GM23338 (cell line): ENCODE data around the gene SLC13A5. TPM values are rescaled to one million over a fixed set of nuclear protein-coding genes. Genes with fewer than 3 reads are reported as not detected.

ENCODE experiments used
- ATAC-seq: fragments of 200-7000 bp; cut with Tn5 transposase; 3 replicates; pipeline ENCODE4 v1.9.1; 2020
- DNase-seq: peaks from one replicate; pipeline ENCODE4 v3.0.0-alpha.2; 2015; ENCODE audit warnings: low spot score
- H2AFZ ChIP-seq: fragments of 200-600 bp; sonication (generic); 2 replicates; pipeline ENCODE4 v1.8.0; 2016; ENCODE audit warnings: antibody characterized with exemption, mild to moderate bottlenecking, moderate library complexity
- H3F3A ChIP-seq: fragments of 200-600 bp; sonication (generic); replicated peaks from 2 replicates; pipeline ENCODE4 v1.8.0; 2017; ENCODE audit warnings: antibody characterized with exemption, mixed run types, low read depth
- H3K27ac ChIP-seq: fragments of 200-600 bp; sonication (generic); 2 replicates; pipeline ENCODE4 v1.6.1; 2016; ENCODE audit warnings: low read depth
- H3K27me3 ChIP-seq: fragments of 200-600 bp; sonication (generic); 2 replicates; pipeline ENCODE4 v1.8.0; 2016; ENCODE audit warnings: mild to moderate bottlenecking, mixed run types, moderate library complexity; ENCODE audit not compliant: insufficient read depth
- H3K36me3 ChIP-seq: fragments of 200-600 bp; sonication (generic); 2 replicates; pipeline ENCODE4 v1.8.0; 2016; ENCODE audit warnings: mild to moderate bottlenecking; ENCODE audit not compliant: insufficient read depth
- H3K4me1 ChIP-seq: fragments of 200-600 bp; sonication (generic); 2 replicates; pipeline ENCODE4 v1.8.0; 2016; ENCODE audit warnings: mild to moderate bottlenecking, moderate library complexity; ENCODE audit not compliant: insufficient read depth
- H3K4me2 ChIP-seq: fragments of 200-600 bp; sonication (generic); 2 replicates; pipeline ENCODE4 v1.7.1; 2017; ENCODE audit warnings: mixed run types
- H3K4me3 ChIP-seq: fragments of 200-600 bp; sonication (generic); 2 replicates; pipeline ENCODE4 v1.6.1; 2016; ENCODE audit warnings: mixed run types
- H3K79me2 ChIP-seq: fragments of 200-600 bp; sonication (generic); replicated peaks from 2 replicates; pipeline ENCODE4 v1.8.0; 2017; ENCODE audit warnings: mild to moderate bottlenecking; ENCODE audit not compliant: insufficient read depth
- H3K9me2 ChIP-seq: fragments of 200-600 bp; sonication (generic); 2 replicates; pipeline ENCODE4 v1.8.0; 2017; ENCODE audit not compliant: insufficient read depth
- H4K20me1 ChIP-seq: fragments of 200-600 bp; sonication (generic); replicated peaks from 2 replicates; pipeline ENCODE4 v1.8.0; 2017; ENCODE audit warnings: mild to moderate bottlenecking; ENCODE audit not compliant: insufficient read depth
- H3K27ac Mint-ChIP-seq: 2 replicates; pipeline ENCODE4 v1.8.0; 2020; ENCODE audit warnings: inconsistent platforms, mild to moderate bottlenecking, moderate library complexity, mixed read lengths
- H3K27me3 Mint-ChIP-seq: 3 replicates; pipeline ENCODE4 v1.8.0; 2022; ENCODE audit warnings: low read depth, mild to moderate bottlenecking, moderate library complexity, mixed read lengths, inconsistent platforms; ENCODE audit not compliant: insufficient read depth, poor library complexity
- H3K36me3 Mint-ChIP-seq: 3 replicates; pipeline ENCODE4 v1.8.0; 2021; ENCODE audit warnings: low read depth, mild to moderate bottlenecking, inconsistent platforms, moderate library complexity, mixed read lengths
- H3K4me1 Mint-ChIP-seq: 3 replicates; pipeline ENCODE4 v1.8.0; 2020; ENCODE audit warnings: mild to moderate bottlenecking, inconsistent platforms, mixed read lengths
- H3K4me3 Mint-ChIP-seq: 3 replicates; pipeline ENCODE4 v1.8.0; 2021; ENCODE audit warnings: moderate library complexity, mild to moderate bottlenecking, inconsistent platforms, mixed read lengths
- H3K9me3 Mint-ChIP-seq: 3 replicates; pipeline ENCODE4 v1.8.0; 2020; ENCODE audit warnings: moderate library complexity, mild to moderate bottlenecking, inconsistent platforms, mixed read lengths
- EZH2 ChIP-seq: fragments of 200-600 bp; sonication (generic); IDR thresholded peaks from one replicate; pipeline ENCODE4 v1.8.0; 2017; ENCODE audit warnings: antibody characterized with exemption, mild to moderate bottlenecking, low read depth; ENCODE audit not compliant: unreplicated experiment
- EZH2phosphoT487 ChIP-seq: fragments of 200-600 bp; sonication (generic); IDR thresholded peaks from one replicate; pipeline ENCODE4 v1.8.1; 2018; ENCODE audit warnings: antibody characterized with exemption; ENCODE audit not compliant: unreplicated experiment
- JUNB ChIP-seq: IDR thresholded peaks from one replicate; pipeline ENCODE4 v1.6.1; 2016; ENCODE audit warnings: antibody characterized with exemption; ENCODE audit not compliant: unreplicated experiment
- NANOG ChIP-seq: IDR thresholded peaks from 2 replicates; pipeline ENCODE4 v1.6.1; 2016; ENCODE audit warnings: antibody characterized with exemption, borderline replicate concordance
- POLR2AphosphoS5 ChIP-seq: IDR thresholded peaks from 2 replicates; pipeline ENCODE4 v1.6.1; 2016; ENCODE audit warnings: antibody characterized with exemption, low read depth
- STAT1 ChIP-seq: IDR thresholded peaks from one replicate; pipeline ENCODE4 v1.6.1; 2016; ENCODE audit warnings: antibody characterized with exemption; ENCODE audit not compliant: unreplicated experiment
- ZNF114 ChIP-seq: fragments of 250-450 bp; sonication (Bioruptor Pico); IDR thresholded peaks from 2 replicates; pipeline ENCODE4 v1.5.0; 2020; ENCODE audit warnings: mild to moderate bottlenecking, moderate library complexity
- ZNF331 ChIP-seq: fragments of 250-450 bp; sonication (Bioruptor Pico); IDR thresholded peaks from 2 replicates; pipeline ENCODE4 v1.5.0; 2020; ENCODE audit warnings: low read depth, mild to moderate bottlenecking, moderate library complexity
- polyA plus RNA-seq: library from polyadenylated mRNA; unstranded; fragments of >200 nt; fragmentation: Nextera tagmentation; extraction: Ambion mirVana; gene quantifications from 2 replicates; pipeline ENCODE4 v1.2.1, GENCODE V29; 2016
- total RNA-seq: library from RNA; depleted of rRNA; stranded (reverse); fragments of >200 nt; shearing (Covaris generic); gene quantifications from 2 replicates; pipeline ENCODE4 v1.2.3, GENCODE V29; 2014
- TF ChIP-seq, protein P1 (sequence below): IDR thresholded peaks from one replicate; pipeline ENCODE4 v1.6.1; 2018; ENCODE audit warnings: antibody characterized with exemption; ENCODE audit not compliant: unreplicated experiment
- TF ChIP-seq, protein P2 (sequence below), 2 experiments: fragments of 200-600 bp in 1 of 2; sonication (generic) in 1 of 2; conservative IDR thresholded peaks; 2 replicates each; pipeline versions ENCODE4 v1.5.1 to v1.6.1; 2016 to 2017; ENCODE audit warnings: antibody characterized with exemption in 2 of 2, low read depth in 2 of 2, mild to moderate bottlenecking in 2 of 2, moderate library complexity in 1 of 2
- TF ChIP-seq, protein P3 (sequence below): IDR thresholded peaks from 2 replicates; pipeline ENCODE4 v1.6.1; 2016; ENCODE audit warnings: antibody characterized with exemption
- TF ChIP-seq, protein P4 (sequence below): fragments of 250-450 bp; sonication (Bioruptor Pico); IDR thresholded peaks from 2 replicates; pipeline ENCODE4 v1.5.0; 2020; ENCODE audit warnings: mild to moderate bottlenecking, moderate library complexity

Gene SLC13A5
- total and polyA plus RNA-seq, 2 experiments from 2014 or later = 1.2 to 2.3 TPM

DNA sequence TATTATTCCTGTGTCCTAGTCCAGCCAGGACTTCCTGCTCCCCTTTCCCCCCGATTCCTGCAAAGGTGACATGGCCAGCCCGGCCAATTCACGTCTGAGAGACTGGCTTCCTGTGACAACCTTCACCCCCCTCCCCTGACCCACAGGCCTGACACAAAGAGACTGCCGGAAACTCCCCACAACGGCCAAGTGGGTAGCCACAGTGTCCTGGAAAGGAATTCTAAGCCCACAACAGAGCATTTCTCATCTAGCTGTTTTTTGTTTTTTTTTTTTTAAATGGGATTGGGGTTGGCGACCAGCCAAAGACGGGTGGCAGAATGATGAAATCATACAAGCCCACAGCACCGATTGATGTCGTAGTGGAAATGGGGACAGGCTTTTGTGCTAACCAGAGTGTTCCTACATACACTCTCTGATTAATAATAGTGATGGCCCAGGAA lies 39.9 kb upstream of the SLC13A5 start:
- DNase-seq (peak; percentile 56), ATAC-seq (peak; percentile 65)
- Histone ChIP-seq H3K4me3 (no peak overlapping the region), H3K27me3 (no peaks in the 10 kb centered on the region), H3K9me2 (0 out of 2 replicates have a peak, but pooled peaks cover 6% of the 10 kb centered on the region), H3K27ac (peak overlapping the region; percentile 64; the same call in 1 of the 2 replicates), H3K4me2 (peak overlapping the region; percentile 56; the same call in 1 of the 2 replicates), H3K36me3 (no peaks in the 10 kb centered on the region), H3K79me2 (no peaks in the 10 kb centered on the region), H3F3A (no peaks in the 10 kb centered on the region), H4K20me1 (no peaks in the 10 kb centered on the region), H3K4me1 (peaks cover 18% of the 10 kb centered on the region), H2AFZ (peak overlapping the region; percentile 89; the same call in 1 of the 2 replicates)
- Mint-ChIP-seq H3K36me3 (no peaks in the 10 kb centered on the region), H3K4me1 (peaks cover 24% of the 10 kb centered on the region), H3K27me3 (peaks cover 12% of the 10 kb centered on the region), H3K27ac (peak overlapping the region; percentile 95), H3K4me3 (no peak overlapping the region; the same call in 2 of the 3 replicates), H3K9me3 (peaks cover 12% of the 10 kb centered on the region)
- no peak for TF ChIP-seq EZH2phosphoT487
- no peak for TF ChIP-seq EZH2
- TF ChIP-seq STAT1 = no peak
- TF ChIP-seq JUNB = no peak
- TF ChIP-seq, protein P1, sequence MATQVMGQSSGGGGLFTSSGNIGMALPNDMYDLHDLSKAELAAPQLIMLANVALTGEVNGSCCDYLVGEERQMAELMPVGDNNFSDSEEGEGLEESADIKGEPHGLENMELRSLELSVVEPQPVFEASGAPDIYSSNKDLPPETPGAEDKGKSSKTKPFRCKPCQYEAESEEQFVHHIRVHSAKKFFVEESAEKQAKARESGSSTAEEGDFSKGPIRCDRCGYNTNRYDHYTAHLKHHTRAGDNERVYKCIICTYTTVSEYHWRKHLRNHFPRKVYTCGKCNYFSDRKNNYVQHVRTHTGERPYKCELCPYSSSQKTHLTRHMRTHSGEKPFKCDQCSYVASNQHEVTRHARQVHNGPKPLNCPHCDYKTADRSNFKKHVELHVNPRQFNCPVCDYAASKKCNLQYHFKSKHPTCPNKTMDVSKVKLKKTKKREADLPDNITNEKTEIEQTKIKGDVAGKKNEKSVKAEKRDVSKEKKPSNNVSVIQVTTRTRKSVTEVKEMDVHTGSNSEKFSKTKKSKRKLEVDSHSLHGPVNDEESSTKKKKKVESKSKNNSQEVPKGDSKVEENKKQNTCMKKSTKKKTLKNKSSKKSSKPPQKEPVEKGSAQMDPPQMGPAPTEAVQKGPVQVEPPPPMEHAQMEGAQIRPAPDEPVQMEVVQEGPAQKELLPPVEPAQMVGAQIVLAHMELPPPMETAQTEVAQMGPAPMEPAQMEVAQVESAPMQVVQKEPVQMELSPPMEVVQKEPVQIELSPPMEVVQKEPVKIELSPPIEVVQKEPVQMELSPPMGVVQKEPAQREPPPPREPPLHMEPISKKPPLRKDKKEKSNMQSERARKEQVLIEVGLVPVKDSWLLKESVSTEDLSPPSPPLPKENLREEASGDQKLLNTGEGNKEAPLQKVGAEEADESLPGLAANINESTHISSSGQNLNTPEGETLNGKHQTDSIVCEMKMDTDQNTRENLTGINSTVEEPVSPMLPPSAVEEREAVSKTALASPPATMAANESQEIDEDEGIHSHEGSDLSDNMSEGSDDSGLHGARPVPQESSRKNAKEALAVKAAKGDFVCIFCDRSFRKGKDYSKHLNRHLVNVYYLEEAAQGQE = no peak
- TF ChIP-seq, protein P2, sequence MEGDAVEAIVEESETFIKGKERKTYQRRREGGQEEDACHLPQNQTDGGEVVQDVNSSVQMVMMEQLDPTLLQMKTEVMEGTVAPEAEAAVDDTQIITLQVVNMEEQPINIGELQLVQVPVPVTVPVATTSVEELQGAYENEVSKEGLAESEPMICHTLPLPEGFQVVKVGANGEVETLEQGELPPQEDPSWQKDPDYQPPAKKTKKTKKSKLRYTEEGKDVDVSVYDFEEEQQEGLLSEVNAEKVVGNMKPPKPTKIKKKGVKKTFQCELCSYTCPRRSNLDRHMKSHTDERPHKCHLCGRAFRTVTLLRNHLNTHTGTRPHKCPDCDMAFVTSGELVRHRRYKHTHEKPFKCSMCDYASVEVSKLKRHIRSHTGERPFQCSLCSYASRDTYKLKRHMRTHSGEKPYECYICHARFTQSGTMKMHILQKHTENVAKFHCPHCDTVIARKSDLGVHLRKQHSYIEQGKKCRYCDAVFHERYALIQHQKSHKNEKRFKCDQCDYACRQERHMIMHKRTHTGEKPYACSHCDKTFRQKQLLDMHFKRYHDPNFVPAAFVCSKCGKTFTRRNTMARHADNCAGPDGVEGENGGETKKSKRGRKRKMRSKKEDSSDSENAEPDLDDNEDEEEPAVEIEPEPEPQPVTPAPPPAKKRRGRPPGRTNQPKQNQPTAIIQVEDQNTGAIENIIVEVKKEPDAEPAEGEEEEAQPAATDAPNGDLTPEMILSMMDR (conservative IDR thresholded peaks at IDR 0.05; ENCODE audit: low read depth in 2 of 2) = no peak
- TF ChIP-seq, protein P3, sequence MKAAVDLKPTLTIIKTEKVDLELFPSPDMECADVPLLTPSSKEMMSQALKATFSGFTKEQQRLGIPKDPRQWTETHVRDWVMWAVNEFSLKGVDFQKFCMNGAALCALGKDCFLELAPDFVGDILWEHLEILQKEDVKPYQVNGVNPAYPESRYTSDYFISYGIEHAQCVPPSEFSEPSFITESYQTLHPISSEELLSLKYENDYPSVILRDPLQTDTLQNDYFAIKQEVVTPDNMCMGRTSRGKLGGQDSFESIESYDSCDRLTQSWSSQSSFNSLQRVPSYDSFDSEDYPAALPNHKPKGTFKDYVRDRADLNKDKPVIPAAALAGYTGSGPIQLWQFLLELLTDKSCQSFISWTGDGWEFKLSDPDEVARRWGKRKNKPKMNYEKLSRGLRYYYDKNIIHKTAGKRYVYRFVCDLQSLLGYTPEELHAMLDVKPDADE = no peak
- TF ChIP-seq POLR2AphosphoS5 = no peak
- TF ChIP-seq ZNF114 = no peak
- TF ChIP-seq NANOG = no peak
- TF ChIP-seq, protein P4, sequence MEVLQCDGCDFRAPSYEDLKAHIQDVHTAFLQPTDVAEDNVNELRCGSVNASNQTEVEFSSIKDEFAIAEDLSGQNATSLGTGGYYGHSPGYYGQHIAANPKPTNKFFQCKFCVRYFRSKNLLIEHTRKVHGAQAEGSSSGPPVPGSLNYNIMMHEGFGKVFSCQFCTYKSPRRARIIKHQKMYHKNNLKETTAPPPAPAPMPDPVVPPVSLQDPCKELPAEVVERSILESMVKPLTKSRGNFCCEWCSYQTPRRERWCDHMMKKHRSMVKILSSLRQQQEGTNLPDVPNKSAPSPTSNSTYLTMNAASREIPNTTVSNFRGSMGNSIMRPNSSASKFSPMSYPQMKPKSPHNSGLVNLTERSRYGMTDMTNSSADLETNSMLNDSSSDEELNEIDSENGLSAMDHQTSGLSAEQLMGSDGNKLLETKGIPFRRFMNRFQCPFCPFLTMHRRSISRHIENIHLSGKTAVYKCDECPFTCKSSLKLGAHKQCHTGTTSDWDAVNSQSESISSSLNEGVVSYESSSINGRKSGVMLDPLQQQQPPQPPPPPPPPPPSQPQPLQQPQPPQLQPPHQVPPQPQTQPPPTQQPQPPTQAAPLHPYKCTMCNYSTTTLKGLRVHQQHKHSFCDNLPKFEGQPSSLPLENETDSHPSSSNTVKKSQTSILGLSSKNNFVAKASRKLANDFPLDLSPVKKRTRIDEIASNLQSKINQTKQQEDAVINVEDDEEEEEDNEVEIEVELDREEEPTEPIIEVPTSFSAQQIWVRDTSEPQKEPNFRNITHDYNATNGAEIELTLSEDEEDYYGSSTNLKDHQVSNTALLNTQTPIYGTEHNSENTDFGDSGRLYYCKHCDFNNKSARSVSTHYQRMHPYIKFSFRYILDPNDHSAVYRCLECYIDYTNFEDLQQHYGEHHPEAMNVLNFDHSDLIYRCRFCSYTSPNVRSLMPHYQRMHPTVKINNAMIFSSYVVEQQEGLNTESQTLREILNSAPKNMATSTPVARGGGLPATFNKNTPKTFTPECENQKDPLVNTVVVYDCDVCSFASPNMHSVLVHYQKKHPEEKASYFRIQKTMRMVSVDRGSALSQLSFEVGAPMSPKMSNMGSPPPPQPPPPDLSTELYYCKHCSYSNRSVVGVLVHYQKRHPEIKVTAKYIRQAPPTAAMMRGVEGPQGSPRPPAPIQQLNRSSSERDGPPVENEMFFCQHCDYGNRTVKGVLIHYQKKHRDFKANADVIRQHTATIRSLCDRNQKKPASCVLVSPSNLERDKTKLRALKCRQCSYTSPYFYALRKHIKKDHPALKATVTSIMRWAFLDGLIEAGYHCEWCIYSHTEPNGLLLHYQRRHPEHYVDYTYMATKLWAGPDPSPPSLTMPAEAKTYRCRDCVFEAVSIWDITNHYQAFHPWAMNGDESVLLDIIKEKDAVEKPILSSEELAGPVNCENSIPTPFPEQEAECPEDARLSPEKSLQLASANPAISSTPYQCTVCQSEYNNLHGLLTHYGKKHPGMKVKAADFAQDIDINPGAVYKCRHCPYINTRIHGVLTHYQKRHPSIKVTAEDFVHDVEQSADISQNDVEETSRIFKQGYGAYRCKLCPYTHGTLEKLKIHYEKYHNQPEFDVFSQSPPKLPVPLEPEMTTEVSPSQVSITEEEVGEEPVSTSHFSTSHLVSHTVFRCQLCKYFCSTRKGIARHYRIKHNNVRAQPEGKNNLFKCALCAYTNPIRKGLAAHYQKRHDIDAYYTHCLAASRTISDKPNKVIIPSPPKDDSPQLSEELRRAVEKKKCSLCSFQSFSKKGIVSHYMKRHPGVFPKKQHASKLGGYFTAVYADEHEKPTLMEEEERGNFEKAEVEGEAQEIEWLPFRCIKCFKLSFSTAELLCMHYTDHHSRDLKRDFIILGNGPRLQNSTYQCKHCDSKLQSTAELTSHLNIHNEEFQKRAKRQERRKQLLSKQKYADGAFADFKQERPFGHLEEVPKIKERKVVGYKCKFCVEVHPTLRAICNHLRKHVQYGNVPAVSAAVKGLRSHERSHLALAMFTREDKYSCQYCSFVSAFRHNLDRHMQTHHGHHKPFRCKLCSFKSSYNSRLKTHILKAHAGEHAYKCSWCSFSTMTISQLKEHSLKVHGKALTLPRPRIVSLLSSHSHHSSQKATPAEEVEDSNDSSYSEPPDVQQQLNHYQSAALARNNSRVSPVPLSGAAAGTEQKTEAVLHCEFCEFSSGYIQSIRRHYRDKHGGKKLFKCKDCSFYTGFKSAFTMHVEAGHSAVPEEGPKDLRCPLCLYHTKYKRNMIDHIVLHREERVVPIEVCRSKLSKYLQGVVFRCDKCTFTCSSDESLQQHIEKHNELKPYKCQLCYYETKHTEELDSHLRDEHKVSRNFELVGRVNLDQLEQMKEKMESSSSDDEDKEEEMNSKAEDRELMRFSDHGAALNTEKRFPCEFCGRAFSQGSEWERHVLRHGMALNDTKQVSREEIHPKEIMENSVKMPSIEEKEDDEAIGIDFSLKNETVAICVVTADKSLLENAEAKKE = no peak
- TF ChIP-seq ZNF331 (CRISPR knock-in tag) = no peak
